HCT116 (cell line): ENCODE data around the gene STAC. TPM values are rescaled to one million over a fixed set of nuclear protein-coding genes. Genes with fewer than 3 reads are reported as not detected.

Experiments used
- ATAC-seq: fragments of 200-7000 bp; cut with Tn5 transposase; 2 replicates; pipeline ENCODE4 v1.9.1; 2020; ENCODE audit warnings: mild to moderate bottlenecking, moderate library complexity
- BruUV-seq: library from RNA; stranded (reverse); fragments of 400-500 nt; replicated peaks from 2 replicates; lab custom pipeline; 2021; lab: Mats Ljungman, UMichigan
- CTCF ChIA-PET: fragments of 300-600 bp; sonication (Branson Sonifier 250); formaldehyde crosslinking; loops from one replicate; lab custom pipeline; 2021; ENCODE audit warnings: antibody characterized with exemption; lab: Charles Lee
- POLR2A ChIA-PET: fragments of 300-600, 350-600 bp; sonication (Branson Sonifier 250); formaldehyde crosslinking; loops from one replicate; lab custom pipeline; 2021; ENCODE audit warnings: antibody characterized with exemption; lab: Charles Lee
- RAD21 ChIA-PET, 2 experiments: fragments of 300-600 bp; sonication (Branson Sonifier 250); formaldehyde crosslinking; loops; one replicate each; lab custom pipeline; 2023; ENCODE audit warnings: low total read pairs in 2 of 2; ENCODE audit not compliant: uncharacterized antibody in 2 of 2, unreplicated experiment in 2 of 2, low non-redundant PET in 1 of 2; lab: Charles Lee
- DNase-seq: peaks from one replicate; pipeline ENCODE4 v3.0.0-alpha.2; 2010; ENCODE audit warnings: low read depth, low spot score
- H2AFZ ChIP-seq: fragments of 200-600 bp; shearing (Covaris generic), sonication (generic); 2 replicates; pipeline ENCODE4 v1.6.1; 2017; ENCODE audit warnings: low read depth, mixed run types, mixed read lengths, antibody characterized with exemption, low read length; ENCODE audit not compliant: poor library complexity, severe bottlenecking
- H3K27ac ChIP-seq: 2 replicates; pipeline ENCODE4 v1.5.1; 2012; ENCODE audit warnings: low read depth, low read length
- H3K27me3 ChIP-seq: fragments of 200-600 bp; sonication (generic); 2 replicates; pipeline ENCODE4 v1.6.1; 2016; ENCODE audit warnings: mixed run types, low read length, mixed read lengths; ENCODE audit not compliant: insufficient read depth
- H3K36me3 ChIP-seq, 2 experiments: fragments of 200-500 bp in 1 of 2; fragments of 200-600 bp in 1 of 2; sonication (Bioruptor generic) in 1 of 2; sonication (generic) in 1 of 2; 2 replicates each; pipeline versions ENCODE4 v1.5.1 to v1.6.1; 2014 to 2016; ENCODE audit warnings: low read length in 2 of 2, inconsistent platforms in 1 of 2, mixed read lengths in 1 of 2, mixed run types in 1 of 2; ENCODE audit not compliant: insufficient read depth in 2 of 2, control insufficient read depth in 1 of 2
- H3K4me1 ChIP-seq, 2 experiments: fragments of 200-600 bp in 1 of 2; sonication (generic) in 1 of 2; 2 replicates each; pipeline versions ENCODE4 v1.5.1 to v1.6.1; 2012 to 2017; ENCODE audit warnings: low read length in 2 of 2, inconsistent platforms in 1 of 2, mild to moderate bottlenecking in 1 of 2, mixed read lengths in 1 of 2, mixed run types in 1 of 2, moderate library complexity in 1 of 2; ENCODE audit not compliant: insufficient read depth in 2 of 2, control insufficient read depth in 1 of 2
- H3K4me2 ChIP-seq: fragments of 200-600 bp; sonication (generic); 2 replicates; pipeline ENCODE4 v1.6.1; 2017; ENCODE audit warnings: mixed run types, low read length, mixed read lengths
- H3K4me3 ChIP-seq, 2 experiments: fragments of 200-600 bp in 1 of 2; sonication (generic) in 1 of 2; replicated peaks in 1 of 2; 2 replicates each; pipeline ENCODE4 v1.5.1; 2011 to 2016; ENCODE audit warnings: low read length in 2 of 2, control low read depth in 1 of 2, low read depth in 1 of 2, mild to moderate bottlenecking in 1 of 2, mixed read lengths in 1 of 2, mixed run types in 1 of 2
- H3K79me2 ChIP-seq: fragments of 200-600 bp; sonication (generic); 2 replicates; pipeline ENCODE4 v1.6.1; 2017; ENCODE audit warnings: mild to moderate bottlenecking, mixed run types, low read length, moderate library complexity, mixed read lengths; ENCODE audit not compliant: insufficient read depth
- H3K9ac ChIP-seq: fragments of 200-600 bp; sonication (generic); 2 replicates; pipeline ENCODE4 v1.6.1; 2016; ENCODE audit warnings: low read length, mixed read lengths
- H3K9me2 ChIP-seq: fragments of 200-600 bp; sonication (generic), shearing (Covaris generic); 2 replicates; pipeline ENCODE4 v1.6.1; 2017; ENCODE audit warnings: mixed run types, mild to moderate bottlenecking, moderate library complexity; ENCODE audit not compliant: insufficient read depth
- H3K9me3 ChIP-seq, 2 experiments: fragments of 200-500 bp in 1 of 2; fragments of 200-600 bp in 1 of 2; sonication (Bioruptor generic) in 1 of 2; sonication (generic) in 1 of 2; 2 replicates each; pipeline ENCODE4 v1.6.1; 2014 to 2017; ENCODE audit warnings: low read length in 2 of 2, mixed read lengths in 2 of 2, inconsistent platforms in 1 of 2, low read depth in 1 of 2, mild to moderate bottlenecking in 1 of 2, mixed run types in 1 of 2, moderate library complexity in 1 of 2; ENCODE audit not compliant: control insufficient read depth in 1 of 2, insufficient read depth in 1 of 2
- H4K20me1 ChIP-seq: fragments of 200-600 bp; sonication (generic), shearing (Covaris generic); 2 replicates; pipeline ENCODE4 v1.6.1; 2017; ENCODE audit warnings: mixed run types, mild to moderate bottlenecking, moderate library complexity; ENCODE audit not compliant: insufficient read depth
- EGR1 ChIP-seq: IDR thresholded peaks from 2 replicates; pipeline ENCODE4 v1.6.1; 2012; ENCODE audit warnings: low read depth
- ELF1 ChIP-seq: IDR thresholded peaks from 2 replicates; pipeline ENCODE4 v1.6.1; 2012; ENCODE audit warnings: low read depth, borderline replicate concordance
- EZH2phosphoT487 ChIP-seq: fragments of 200-600 bp; IDR thresholded peaks from 2 replicates; pipeline ENCODE4 v1.6.1; 2018; ENCODE audit warnings: antibody characterized with exemption, borderline replicate concordance
- FOSL1 ChIP-seq: IDR thresholded peaks from 2 replicates; pipeline ENCODE4 v1.6.1; 2012; ENCODE audit warnings: low read depth
- JUND ChIP-seq: IDR thresholded peaks from 2 replicates; pipeline ENCODE4 v1.6.1; 2012
- SIN3A ChIP-seq: IDR thresholded peaks from 2 replicates; pipeline ENCODE4 v1.6.1; 2012; ENCODE audit warnings: low read depth
- ZNF274 ChIP-seq: fragments of 200-500 bp; sonication (Bioruptor generic); IDR thresholded peaks from 2 replicates; pipeline ENCODE4 v1.6.1; 2014; ENCODE audit warnings: mild to moderate bottlenecking, low read depth, low read length, inconsistent platforms
- intact Hi-C: fragments of 100-400 bp; cut with micrococcal nuclease; formaldehyde crosslinking; loops from 2 replicates; pipeline ENCODE4 v1.10.0; 2022
- total RNA-seq: library from RNA; stranded (reverse); gene quantifications from one replicate; pipeline ENCODE4 v1.2.1, GENCODE V29; 2021; ENCODE audit not compliant: unreplicated experiment
- TF ChIP-seq, protein P1 (sequence below): IDR thresholded peaks from 2 replicates; pipeline ENCODE4 v1.6.1; 2011; ENCODE audit warnings: mild to moderate bottlenecking, low read length, moderate library complexity; ENCODE audit not compliant: insufficient replicate concordance; ENCODE audit errors: extremely low read depth
- TF ChIP-seq, protein P2 (sequence below): IDR thresholded peaks from 2 replicates; pipeline ENCODE4 v1.6.1; 2012
- TF ChIP-seq, protein P3 (sequence below): IDR thresholded peaks from 2 replicates; pipeline ENCODE4 v1.6.1; 2012; ENCODE audit warnings: low read depth

STAC gene
- total RNA-seq, 1 experiment from 2014 or later: not detected

DNA sequence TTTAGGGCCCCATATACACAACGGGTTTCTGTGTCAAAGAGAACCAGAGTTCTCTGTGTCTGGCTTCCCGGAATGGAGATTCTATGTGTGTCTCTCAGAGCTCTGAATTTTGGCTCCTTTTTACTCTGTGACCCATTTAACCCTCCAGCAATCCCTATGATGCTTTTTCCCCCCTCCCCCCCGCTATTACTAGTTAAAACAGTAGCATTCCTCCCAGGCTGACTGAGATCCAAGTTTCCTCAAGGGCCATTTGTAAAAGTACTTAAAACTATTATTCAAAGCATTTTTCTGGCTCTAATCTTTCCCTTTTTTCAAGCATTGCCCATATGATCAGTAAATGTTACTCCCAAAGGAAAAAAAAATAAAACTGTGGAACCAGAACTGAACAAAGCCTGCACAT is 6.6 kb upstream of the STAC start:
- TF ChIP-seq JUND: no peak
- TF ChIP-seq EGR1: no peak
- TF ChIP-seq, protein P1, sequence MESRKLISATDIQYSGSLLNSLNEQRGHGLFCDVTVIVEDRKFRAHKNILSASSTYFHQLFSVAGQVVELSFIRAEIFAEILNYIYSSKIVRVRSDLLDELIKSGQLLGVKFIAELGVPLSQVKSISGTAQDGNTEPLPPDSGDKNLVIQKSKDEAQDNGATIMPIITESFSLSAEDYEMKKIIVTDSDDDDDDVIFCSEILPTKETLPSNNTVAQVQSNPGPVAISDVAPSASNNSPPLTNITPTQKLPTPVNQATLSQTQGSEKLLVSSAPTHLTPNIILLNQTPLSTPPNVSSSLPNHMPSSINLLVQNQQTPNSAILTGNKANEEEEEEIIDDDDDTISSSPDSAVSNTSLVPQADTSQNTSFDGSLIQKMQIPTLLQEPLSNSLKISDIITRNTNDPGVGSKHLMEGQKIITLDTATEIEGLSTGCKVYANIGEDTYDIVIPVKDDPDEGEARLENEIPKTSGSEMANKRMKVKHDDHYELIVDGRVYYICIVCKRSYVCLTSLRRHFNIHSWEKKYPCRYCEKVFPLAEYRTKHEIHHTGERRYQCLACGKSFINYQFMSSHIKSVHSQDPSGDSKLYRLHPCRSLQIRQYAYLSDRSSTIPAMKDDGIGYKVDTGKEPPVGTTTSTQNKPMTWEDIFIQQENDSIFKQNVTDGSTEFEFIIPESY: no peak
- no peak for TF ChIP-seq FOSL1
- TF ChIP-seq SIN3A: no peak
- TF ChIP-seq EZH2phosphoT487: no peak
- TF ChIP-seq, protein P2, sequence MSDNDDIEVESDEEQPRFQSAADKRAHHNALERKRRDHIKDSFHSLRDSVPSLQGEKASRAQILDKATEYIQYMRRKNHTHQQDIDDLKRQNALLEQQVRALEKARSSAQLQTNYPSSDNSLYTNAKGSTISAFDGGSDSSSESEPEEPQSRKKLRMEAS: no peak
- TF ChIP-seq ZNF274: no peak
- TF ChIP-seq, protein P3, sequence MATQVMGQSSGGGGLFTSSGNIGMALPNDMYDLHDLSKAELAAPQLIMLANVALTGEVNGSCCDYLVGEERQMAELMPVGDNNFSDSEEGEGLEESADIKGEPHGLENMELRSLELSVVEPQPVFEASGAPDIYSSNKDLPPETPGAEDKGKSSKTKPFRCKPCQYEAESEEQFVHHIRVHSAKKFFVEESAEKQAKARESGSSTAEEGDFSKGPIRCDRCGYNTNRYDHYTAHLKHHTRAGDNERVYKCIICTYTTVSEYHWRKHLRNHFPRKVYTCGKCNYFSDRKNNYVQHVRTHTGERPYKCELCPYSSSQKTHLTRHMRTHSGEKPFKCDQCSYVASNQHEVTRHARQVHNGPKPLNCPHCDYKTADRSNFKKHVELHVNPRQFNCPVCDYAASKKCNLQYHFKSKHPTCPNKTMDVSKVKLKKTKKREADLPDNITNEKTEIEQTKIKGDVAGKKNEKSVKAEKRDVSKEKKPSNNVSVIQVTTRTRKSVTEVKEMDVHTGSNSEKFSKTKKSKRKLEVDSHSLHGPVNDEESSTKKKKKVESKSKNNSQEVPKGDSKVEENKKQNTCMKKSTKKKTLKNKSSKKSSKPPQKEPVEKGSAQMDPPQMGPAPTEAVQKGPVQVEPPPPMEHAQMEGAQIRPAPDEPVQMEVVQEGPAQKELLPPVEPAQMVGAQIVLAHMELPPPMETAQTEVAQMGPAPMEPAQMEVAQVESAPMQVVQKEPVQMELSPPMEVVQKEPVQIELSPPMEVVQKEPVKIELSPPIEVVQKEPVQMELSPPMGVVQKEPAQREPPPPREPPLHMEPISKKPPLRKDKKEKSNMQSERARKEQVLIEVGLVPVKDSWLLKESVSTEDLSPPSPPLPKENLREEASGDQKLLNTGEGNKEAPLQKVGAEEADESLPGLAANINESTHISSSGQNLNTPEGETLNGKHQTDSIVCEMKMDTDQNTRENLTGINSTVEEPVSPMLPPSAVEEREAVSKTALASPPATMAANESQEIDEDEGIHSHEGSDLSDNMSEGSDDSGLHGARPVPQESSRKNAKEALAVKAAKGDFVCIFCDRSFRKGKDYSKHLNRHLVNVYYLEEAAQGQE: no peak
- TF ChIP-seq ELF1: no peak
- CTCF ChIA-PET: no interaction called here
- H3K27ac ChIP-seq: no peak overlapping the region

More for the DNA sequence above, 6.6 kb upstream of the STAC start:
- H3K79me2 ChIP-seq: no peaks in the 10 kb centered on the region
- RAD21 ChIA-PET: no interaction called here
- H3K4me1 ChIP-seq: no peaks in the 10 kb centered on the region; a peak in 1 of 4 replicates
- no peak overlapping the region for H2AFZ ChIP-seq
- no peaks in the 10 kb centered on the region for H4K20me1 ChIP-seq
- H3K9ac ChIP-seq: no peak overlapping the region
- H3K4me2 ChIP-seq: no peak overlapping the region
- no peak overlapping the region for H3K4me3 ChIP-seq
- no peaks in the 10 kb centered on the region; the same call in 1 of the 2 replicates for H3K9me2 ChIP-seq
- no peaks in the 10 kb centered on the region for H3K9me3 ChIP-seq
- intact Hi-C loops: no loop called here
- ATAC-seq (no peak), DNase-seq (no peak)
- POLR2A ChIA-PET: no interaction called here
- no peaks in the 10 kb centered on the region for H3K36me3 ChIP-seq
- no peaks in the 10 kb centered on the region for H3K27me3 ChIP-seq
- no TSS peak for BruUV-seq
